HG02642 (cell line): ENCODE measurements around the gene NPHP4.

Experiments
- ATAC-seq: cut with Tn5 transposase; IDR thresholded peaks from one replicate; pipeline ENCODE4 v1.9.1; 2021; ENCODE audit warnings: mild to moderate bottlenecking; ENCODE audit not compliant: unreplicated experiment, poor library complexity

NPHP4 gene

DNA sequence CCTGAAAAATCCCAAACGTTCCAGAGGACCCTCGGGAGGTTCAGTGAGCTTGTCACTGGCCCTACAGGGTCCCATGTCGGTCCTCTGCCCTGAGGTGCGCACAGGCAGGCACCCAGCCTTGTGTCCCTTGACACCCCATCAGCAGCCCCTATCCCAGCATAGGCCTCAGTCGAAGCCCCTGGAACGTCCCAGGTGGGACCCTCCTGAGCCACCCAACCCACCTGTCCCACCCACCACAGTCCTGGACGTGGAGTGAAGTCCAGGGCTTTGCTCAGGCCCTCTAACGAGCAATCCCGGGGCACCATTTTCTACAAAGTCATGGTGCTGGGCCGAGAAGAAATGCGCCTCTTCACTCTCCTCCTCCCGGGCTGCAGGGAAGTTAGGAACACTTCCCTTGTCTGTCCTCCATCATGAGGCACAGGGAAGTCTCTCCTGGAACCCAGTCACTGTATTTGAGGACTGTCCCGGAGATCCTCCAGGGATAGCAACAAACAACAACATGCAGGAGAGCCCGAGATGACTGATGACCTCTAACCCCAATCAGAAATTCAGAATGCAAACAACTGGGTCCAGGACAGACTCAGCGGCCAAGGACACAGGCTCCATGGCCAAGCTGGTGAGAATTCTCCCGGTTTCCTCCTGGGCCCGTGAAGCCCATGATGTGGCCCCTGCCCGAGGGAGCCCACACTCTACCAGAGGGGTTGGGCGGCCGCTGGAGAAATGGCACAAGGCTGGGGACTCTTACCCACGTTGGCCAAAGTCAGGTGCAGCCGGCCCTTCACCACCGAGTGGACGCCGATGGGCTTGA lies 105.5 kb downstream of the NPHP4 start:
- no peak for ATAC-seq

DNA sequence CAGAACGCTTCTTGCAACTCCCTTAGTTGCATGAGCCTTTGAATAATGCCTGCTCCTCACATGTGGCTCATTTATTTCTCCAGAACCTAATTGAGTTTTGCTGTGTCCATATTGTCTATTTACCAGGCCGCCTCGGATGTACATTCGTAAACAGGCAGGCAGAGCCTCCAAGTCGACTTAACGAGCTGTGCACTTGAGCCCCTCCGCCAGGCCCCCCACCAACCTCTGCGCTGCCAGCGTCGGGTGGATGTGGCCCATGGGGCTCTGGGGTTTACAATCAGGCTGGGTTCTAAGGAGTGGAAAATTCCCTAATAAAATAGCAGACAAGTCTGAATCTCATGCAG lies 106.1 kb downstream of the NPHP4 start:
- no peak for ATAC-seq

DNA sequence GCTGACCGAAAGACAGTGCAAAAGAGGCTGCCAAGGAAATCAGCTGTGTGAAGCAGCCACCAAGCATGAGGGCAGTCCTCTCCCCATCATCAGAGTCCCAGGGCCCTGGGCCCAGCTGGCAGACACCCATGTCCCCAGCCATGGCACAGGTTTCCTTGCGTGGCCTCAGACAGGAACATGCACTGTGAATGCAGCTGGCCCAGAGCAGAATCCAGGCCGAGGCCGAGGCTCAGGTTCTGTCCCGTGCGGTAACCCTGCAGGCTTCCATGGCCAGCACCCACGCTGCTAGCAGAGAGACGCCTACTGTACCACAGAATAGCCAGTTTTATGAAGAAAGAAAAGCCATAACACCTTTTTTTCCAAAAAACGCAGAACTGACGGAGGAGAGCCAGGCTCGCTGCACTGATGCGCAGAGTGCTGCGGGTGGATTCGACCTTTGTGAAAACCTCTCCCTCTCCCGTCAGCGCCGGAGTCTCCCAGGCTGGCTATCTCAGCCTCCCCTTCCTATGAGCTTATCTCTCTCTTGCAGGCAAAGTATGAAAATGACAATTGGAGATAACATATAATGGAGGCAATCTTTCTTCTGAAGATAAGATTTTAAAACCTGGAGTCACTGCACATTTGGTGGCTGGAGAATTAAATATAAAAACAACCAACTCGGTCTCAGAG lies 106.6 kb downstream of the NPHP4 start:
- no peak for ATAC-seq

DNA sequence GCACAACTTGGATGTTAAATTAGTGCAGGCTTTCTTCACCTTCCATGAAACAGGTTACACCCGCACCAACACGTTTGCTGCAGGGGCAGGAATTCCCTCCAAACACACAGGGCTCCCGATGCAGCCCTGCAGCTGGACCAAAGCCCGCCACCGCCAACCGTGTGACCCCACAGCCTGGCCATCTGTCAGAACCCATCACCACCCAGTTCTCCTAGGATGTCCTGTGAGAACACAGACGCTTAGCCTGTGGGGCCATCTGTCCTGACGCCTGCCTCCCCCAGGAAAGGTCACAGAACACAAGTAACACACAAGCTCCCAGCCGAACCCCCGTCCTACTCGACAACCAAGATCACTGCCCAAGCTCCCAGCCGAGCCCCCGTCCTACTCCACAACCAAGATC lies 108.1 kb downstream of the NPHP4 start:
- no peak for ATAC-seq

DNA sequence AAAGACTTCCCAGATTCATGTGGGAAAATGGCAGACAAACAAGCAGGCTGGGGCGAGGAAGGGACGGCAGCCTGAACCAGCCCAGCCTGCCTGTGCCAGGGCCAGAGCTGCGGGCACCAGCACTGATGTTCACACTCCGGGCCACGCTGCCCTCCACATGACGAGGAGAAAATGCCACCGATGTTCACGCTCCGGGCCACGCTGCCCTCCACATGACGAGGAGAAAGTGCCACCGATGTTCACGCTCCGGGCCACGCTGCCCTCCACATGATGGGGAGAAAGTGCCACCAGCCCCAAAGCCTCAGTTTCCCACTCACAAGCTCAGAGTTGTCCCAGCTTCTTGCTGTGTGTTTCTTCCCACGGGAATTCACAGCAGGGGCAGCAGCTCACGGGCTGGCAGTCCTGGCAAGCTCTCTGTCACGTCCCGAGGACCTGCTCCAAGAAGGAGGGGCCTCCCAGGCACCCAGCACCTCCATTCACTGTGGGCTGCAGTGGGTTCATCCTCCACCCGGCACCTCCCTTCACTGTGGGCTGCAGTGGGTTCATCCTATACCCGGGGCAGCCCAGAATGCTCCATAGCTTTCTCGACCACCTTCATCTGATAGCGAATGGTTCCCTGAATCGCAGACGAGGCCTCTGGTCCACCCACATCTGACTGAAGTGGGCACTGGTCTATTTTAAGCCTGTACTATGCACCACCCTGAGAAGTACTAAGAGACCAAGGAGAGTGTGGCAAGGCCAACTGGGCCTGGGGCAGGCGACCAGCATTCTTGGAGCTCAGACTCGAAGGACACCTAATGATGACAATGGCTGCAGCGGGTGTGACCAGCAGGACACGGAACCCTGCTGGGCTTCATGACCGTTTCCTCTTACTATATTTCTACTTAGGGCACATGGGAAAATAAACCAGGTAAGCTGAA lies 108.8 kb downstream of the NPHP4 start:
- ATAC-seq, result no peak

DNA sequence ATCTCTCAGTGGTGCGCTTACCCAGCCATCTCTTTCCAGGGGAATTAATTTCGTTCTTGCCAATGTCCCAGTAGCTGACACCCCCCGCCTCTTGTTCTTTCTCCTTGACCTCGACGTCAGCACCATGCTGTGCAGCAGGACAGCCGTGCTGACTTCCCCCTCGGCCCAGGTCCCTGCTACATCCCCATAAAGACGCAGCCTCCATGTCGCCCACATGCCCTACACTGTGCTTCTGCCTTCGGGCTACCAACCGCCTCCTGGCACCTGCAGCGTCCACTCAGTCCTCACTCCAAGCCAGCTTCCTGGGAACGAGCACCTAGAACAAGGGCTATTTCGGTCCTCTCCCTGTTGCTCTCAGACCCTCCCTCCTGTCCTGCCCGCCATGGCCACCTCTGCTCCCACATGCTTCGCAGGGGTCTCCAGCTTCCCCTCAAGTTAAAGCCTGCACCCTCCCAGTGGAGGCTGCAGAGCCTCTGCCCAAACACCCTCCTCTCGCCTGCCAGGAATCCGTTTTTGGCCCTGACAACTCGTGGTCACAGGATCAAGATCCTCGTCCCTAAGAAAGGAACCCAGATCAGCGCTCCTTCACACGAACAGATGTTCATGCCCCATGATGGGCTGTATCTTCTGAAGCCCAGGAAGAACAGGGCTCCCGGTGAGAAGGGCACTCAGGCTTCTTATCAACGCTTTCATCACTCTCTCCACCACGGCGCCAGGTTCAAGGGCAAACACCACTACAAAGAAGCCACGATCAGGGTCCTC lies 109.7 kb downstream of the NPHP4 start:
- no peak for ATAC-seq

DNA sequence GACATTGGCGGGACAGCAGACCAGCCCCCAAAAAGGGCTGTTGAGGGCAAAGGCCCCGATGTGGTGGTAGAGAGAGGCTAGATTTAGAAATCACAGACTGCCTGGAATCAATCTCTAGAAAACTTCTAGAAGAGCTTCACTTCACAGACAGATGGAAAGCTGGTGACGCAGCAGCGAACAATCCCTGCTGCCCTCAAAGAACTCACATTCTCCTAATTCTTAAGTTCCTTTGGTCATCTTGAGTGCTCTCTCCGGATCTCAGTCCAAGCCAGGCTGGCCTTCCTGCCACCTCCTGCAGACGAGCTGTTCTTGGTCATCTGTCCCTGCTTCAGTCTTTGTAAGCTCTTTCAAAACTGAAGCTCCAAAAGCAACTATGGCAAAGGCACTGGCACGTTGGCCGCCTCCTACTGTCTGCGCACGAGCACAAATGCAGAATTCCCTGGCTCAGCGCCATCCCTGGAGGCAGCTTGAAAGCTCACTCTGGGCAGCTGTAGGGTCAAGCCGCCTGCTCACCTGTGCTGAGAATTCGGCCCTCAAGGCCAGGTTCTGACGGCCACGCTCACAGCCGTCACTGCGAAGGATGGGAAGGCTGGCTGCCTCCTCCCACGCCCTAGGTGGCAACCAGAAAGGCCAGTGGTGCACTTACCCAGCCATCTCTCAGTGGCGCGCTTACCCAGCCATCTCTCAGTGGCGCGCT lies 110.6 kb downstream of the NPHP4 start:
- no peak for ATAC-seq

DNA sequence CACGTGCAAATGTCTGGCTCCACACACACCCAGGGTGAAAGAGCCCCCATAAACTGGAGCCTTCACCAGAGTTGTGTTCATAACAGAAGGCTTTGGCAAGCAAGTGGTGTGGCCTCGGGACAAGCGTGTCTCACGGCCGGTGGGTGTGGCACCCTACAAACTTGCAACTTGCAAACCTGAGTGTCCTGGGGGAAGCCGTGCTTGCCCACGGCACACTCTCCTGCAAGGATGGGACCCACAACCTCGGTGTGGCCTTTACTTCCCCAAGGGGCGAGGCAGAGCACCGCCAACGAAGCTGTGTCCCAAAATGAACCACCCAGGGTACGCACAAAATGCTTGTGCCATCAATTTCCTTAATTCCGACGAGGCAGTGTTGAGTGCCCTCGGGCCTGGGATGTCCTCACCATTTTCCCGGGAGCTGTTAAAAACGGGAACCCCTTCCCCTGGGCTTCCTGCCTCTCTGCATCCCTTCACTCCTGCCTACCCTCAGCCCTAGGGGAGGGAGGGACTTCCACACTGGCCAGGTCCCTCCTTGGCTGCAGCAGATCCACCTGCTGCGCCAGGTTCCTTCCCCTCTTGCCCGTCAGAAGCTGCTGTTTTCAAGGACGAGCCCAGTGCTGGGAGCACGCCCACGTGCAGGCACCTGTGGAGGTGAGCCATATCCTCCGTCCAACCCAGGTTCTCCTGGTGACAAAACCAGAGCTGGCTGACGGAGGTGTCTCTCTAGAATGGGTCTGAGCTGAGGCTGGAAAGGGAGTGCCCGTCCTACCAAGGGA lies 111.4 kb downstream of the NPHP4 start:
- ATAC-seq, result no peak

DNA sequence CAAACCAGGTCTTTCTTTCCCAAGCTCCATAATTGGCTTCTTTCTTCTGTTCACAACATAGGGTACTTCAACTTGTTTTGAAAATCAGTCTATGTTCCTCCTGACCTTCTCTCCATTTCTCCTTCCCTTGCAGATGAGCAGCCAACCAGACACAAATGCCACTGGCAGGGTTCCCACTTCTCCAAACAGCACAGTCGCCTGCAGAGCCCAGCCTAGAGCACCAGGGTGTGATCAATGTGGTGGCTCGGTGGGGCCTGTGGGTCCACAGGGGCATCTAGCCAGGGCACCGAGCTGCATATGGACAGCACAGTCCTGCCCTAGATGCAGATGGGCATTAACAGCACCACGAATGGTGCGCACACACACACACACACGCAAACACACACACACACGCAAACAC lies 112.8 kb downstream of the NPHP4 start:
- ATAC-seq, result no peak

DNA sequence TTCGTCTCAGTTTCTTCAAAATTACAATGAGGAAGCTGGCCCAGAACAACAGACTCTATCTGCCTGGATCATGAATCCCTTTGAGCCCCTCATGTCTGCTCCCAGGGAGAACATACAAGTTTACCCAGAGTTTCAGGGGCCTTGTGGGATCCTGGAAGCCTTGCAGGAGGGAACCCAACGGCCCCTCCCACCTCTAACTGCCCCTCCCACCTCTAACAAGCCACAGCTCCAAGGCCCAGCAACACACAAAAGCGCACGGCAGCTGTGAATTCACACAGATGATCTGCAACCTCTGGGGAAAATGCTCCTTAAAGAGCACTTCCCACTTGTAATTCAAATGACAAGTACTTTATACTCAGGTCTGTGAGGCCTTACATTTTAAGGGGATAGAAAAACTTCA lies 113.3 kb downstream of the NPHP4 start:
- ATAC-seq, result no peak

DNA sequence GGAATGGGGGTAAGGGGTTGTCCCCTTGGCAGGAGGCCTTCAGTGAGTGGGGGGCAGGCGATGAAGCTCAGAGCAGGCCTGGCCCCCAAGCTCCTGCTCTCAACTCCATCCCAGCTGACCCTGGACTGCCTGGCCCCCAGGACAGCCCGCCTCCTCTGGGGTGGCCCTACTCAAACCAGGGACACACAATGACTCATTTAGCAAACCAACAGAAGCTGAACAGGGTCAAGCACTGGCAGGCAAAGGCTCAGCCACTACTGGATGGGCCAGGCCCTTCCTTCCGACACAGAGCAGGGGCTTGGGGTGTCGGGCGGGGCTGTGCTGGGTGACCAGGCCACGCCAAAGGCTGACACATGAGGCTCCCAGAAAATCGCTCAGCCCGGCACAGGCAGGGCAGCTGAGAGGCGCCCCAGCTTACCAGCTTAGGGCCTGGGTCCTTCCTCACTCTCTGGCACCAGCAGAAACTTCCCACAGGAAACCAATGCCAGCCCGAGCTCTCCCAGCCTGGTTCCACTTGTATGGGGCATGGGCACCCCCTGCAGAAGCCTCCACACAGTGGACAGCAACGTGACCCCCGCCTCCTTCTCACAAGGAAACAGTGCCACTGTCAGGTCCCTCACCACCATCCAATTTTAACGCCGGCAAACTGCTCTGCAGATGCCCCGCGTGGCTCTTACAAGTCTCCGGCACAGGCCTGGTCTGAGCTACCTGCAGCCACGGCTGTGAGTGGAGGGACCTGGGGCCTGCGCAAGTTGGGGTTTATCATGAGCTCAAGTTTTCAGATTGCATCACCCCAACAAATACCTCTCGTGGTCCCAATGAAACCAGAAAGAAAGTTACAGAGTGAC lies 114.3 kb downstream of the NPHP4 start:
- no peak for ATAC-seq

DNA sequence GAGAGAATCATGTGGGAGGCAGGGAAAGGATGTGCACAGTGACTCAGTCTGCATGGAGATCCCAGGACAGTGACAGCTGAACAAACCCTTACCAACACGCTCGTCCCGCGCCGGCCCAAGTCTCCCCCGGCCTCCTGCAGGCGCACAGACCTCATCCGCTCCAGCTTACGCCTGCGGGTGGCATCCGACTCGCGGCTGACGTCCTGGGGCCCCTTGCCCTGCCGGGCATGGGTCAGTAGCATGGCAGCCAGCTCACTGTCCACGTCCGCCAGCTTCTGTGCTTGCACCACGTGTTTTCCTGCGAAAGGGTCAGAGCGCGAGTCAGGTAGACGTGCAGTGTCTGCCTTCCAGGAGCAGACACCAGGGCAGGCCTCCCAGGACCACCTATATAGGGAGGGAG lies 115.2 kb downstream of the NPHP4 start:
- ATAC-seq, result no peak

DNA sequence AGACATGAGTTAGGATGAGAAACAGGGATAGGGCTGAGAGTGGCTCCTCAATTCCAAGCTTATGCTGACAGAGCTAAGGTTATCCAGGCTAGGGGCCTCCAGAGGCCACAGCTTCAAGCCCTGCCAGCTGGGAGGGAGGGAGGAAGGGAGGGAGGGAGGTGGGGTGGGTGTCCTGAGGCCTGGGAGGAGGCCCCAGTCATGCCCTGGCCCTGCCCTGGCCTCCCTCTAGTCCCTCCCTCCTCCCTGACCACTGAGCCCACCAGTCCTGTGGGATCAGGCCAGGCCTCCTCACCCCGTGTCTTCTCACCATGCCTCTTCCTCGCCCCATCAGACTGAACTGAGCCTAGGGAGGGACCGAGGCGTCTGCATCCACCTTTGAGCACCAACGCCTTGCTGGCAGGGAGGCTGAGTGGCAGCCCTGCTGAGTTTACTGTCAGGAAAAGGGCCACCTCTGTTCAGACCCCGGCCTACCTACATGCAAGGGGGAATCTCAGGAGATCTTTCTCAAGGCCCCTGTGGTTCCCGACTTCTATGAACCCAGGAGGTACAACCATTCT lies 116.1 kb downstream of the NPHP4 start:
- ATAC-seq, result no peak

DNA sequence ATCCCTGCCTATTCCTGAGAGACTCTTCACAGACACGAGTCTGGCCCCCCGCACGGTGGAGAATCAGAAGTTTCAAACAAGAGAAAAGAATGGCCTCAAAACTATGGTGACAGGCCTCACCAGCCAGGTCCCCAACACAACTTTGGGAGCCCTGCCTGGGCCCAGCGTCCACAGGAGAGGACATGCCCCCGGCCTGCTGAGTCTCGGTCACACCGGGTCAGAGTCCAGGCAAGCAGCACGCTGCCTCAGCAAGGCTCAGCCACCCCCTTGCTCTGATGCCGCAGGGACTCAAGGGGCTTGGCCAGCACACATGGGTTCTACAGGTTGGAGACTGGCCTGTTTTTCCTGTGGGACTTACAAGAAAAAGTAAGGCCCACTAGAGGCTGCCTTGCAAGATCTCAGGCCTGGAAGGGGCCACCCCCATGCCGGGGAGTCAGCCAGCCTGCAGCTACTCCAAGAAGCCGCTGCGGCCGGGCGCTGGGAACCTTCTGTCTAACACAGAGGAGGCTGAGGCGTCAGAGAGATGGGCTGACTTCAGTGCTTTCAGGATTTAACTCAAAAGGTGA lies 116.8 kb downstream of the NPHP4 start:
- no peak for ATAC-seq

DNA sequence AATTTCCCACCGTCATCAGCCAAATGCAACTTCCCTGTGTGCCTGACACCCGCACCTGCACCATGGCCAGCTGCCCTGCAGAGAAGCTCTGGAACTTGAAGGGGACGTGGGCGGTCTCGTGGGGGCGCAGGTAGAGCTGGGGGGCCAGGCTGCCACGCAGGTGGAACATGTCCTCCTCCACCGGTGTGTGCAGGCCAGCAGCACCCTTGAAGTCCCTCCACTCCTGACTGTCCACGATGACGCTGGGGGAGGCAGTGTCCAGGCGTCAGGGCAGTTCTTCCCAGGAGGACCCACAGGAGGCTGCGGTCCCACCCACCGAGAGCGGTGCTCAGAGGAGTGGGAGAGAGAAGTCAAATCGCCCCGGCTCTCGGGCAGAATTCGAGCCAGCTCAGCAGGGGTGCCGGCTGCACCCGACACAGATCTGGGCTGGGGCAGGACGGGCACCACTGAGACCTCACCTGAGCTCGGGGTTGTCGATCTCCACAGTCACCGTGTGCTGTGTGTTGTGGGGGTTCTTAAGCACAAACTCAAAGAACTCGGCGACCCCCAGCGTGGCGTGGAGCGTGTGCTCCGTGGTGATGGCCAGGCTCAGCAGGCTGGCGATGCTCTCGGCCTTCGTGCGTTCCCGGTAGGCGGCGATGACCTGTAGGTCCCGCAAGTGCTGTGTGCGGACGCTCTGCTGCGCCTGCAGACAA lies 117.7 kb downstream of the NPHP4 start:
- no peak for ATAC-seq

DNA sequence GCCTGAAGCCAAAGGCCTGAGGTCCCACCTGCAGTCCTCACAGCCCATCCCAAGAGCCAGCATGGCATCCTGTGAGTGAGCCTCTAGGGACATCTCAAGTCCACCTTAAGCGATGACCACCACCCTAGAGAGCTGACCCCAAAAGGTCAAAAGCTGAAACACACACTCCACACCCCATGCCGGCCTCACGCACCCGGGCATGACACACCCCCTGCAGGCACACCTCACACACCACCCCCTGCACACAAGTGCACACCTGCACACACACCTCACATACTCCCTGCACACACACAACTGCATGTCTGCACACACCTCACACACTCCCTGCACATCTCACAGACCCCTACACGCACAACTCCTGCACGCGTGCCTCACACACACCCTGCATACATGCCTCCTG lies 118.7 kb downstream of the NPHP4 start:
- ATAC-seq, result no peak

DNA sequence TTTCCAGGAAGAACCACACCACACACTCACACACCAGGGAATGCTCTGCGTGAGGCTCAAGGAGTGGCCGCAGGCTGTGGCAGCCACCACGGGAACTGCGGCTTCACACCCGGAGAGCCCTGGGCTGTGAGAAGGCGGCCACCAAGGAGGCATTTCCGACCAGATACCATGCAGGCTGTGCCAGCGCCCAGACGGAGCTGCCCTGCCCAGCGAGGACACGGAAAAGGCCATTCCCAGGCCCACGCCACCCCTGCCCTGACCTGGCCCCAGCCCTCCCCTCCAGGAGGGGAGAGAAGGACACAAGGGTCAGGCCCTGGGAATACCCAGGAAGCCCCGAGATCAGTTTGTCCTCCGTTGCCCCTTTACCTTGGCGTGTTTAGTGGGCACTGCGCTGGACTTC lies 119.3 kb downstream of the NPHP4 start:
- no peak for ATAC-seq
